ENCODE results near the gene MAST4.

- TF ChIP-seq POLR2A (IDR thresholded peaks at IDR 0.05; ENCODE audit: low read depth, low read length) (no peak), POLR2AphosphoS5 (IDR thresholded peaks at IDR 0.05; ENCODE audit: low read depth, low read length) (no peak), TAF1 (IDR thresholded peaks at IDR 0.05; ENCODE audit: low read depth, low read length) (no peak), SPI1 (IDR thresholded peaks at IDR 0.05; ENCODE audit: low read depth, low read length) (no peak)
These were observed 59.5 kb downstream of the MAST4 start for GRCh38 chr5:66655395-66656324.

Data from GM12891 (cell line).